Astrocyte of the spinal cord (primary cell): ENCODE data around the gene MAN1C1.
"Not testable (repeated sequence)": the region's sequence is repeated elsewhere in the genome, so short reads cannot be mapped to it uniquely, and the experiment has no call there.

Experiments
- DNase-seq: peaks from one replicate; pipeline ENCODE4 v3.0.0; 2011; ENCODE audit warnings: low read depth, low spot score
- H3K4me3 ChIP-seq: 2 replicates; pipeline ENCODE4 v1.5.1; 2011; ENCODE audit warnings: low read depth, mild to moderate bottlenecking, low read length, moderate library complexity
- in situ Hi-C: cut with HindIII; loops from 2 replicates; pipeline ENCODE4 v1.10.0; 2017; ENCODE audit warnings: low sequenced_read_pairs
- TF ChIP-seq, protein P1 (sequence below): IDR thresholded peaks from 2 replicates; pipeline ENCODE4 v1.5.1; 2012; ENCODE audit warnings: low read depth, mild to moderate bottlenecking, low read length, inconsistent platforms

Gene MAN1C1

DNA sequence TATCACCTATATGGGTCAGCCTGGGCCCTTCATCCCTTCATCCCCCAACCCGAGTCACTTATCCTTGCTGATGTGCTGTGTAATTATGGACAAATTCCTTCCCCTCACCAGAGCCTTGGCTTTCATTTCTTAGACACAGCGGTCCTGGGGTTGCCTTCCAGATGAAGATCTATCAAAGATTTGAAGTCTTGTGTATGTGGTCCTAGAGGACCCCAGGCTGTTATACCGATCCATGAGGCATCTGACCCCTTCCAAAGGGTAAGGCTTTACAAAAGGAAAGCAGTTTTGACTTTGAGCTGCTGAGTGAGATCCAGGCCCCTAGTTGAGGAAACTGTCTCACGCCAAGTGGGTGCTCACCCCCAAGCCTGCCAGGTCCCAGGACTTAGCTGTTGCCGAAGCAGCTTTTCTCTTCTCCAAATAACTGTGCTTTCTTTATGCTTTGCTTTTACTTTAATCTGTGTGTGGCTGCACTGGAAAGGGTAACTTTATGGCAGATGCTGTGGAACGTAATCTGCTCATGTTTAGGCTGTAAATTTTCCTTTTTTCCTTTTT lies 37.6 kb downstream of the MAN1C1 start:
- DNase-seq, result no peak
- in situ Hi-C loops, result no loop called here
- H3K4me3 ChIP-seq, result no peak overlapping the region
- TF ChIP-seq, protein P1, sequence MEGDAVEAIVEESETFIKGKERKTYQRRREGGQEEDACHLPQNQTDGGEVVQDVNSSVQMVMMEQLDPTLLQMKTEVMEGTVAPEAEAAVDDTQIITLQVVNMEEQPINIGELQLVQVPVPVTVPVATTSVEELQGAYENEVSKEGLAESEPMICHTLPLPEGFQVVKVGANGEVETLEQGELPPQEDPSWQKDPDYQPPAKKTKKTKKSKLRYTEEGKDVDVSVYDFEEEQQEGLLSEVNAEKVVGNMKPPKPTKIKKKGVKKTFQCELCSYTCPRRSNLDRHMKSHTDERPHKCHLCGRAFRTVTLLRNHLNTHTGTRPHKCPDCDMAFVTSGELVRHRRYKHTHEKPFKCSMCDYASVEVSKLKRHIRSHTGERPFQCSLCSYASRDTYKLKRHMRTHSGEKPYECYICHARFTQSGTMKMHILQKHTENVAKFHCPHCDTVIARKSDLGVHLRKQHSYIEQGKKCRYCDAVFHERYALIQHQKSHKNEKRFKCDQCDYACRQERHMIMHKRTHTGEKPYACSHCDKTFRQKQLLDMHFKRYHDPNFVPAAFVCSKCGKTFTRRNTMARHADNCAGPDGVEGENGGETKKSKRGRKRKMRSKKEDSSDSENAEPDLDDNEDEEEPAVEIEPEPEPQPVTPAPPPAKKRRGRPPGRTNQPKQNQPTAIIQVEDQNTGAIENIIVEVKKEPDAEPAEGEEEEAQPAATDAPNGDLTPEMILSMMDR, result no peak

DNA sequence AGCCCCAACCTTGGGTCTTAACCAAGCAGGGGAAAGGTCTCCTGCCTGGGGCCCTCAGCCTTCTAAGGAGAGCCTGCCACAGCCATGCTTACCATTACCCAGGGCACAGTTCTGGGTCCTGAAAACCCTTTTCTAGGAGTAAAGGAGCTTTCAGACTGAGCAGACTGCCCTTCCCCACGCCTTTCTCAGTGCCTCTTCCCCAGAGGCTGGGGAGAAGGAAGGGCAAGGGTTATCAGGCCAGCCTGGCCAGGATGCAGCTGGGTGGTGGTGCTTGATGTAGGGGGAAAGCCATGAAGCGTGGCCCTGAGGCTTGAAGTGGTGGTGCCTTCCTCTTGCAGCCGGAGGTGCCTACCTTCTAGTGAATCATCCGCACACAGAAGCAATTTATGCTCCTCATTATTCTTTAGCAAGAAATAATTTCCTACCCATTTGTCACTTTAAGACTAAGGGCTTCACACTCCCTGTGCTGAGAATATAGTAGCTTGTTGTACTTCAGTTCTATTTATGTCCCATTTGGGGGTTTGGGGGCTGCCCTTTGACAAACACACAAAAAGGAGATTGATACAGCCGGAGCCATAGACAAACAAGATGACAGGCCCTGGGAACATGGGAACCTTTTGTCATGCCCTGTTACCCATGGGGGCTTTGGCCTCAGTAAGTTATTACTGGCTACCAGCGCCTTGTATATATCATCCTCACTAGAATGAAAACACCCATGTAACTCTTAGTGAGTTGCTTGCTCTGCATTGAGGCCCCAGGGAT lies 40.7 kb downstream of the MAN1C1 start:
- TF ChIP-seq, protein P1, result no peak
- no peak for DNase-seq
- in situ Hi-C loops, result no loop called here
- no peak overlapping the region for H3K4me3 ChIP-seq

DNA sequence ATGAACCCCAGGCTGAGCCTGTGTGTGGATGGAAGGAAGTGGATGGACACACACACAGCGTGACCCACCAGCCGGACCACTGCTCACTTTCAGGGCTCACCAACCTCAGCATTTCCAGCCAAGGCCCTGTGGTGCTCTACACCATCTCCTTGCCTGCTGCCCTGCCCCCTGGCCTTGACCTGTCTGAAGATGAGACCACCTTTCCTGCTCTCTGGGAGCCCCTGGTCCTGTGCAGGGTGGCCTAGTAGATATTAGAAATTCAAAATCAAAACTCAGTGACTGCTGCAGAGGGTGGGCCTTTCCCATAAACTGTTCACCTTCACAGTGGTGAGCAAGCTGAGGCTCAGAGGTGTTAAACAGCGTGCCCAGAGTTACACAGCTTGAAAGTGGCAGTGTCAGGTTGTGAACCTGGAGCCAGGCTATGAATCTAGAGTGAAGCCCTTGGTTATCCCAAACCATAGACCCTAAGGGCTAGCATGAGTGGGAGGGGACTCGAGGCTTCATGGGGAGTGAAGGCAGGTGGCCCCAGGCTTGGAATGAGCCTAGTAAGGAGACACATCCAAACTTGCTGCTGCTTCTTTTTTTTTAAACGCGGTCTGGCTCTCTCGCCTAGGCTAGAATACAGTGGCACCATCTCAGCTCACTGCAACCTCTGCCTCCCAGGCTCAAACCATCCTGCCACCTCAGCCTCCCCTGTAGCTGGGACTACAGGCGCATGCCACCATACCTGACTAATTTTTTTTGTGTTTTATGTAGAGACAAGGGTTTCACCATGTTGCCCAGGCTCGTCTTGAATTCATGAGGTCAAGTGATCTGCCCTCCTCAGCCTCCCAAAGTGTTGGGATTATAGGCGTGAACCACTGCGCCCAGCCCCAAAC lies 41.5 kb downstream of the MAN1C1 start:
- TF ChIP-seq, protein P1, result no peak
- H3K4me3 ChIP-seq, result no peak overlapping the region
- in situ Hi-C loops, result no loop called here
- no peak for DNase-seq

DNA sequence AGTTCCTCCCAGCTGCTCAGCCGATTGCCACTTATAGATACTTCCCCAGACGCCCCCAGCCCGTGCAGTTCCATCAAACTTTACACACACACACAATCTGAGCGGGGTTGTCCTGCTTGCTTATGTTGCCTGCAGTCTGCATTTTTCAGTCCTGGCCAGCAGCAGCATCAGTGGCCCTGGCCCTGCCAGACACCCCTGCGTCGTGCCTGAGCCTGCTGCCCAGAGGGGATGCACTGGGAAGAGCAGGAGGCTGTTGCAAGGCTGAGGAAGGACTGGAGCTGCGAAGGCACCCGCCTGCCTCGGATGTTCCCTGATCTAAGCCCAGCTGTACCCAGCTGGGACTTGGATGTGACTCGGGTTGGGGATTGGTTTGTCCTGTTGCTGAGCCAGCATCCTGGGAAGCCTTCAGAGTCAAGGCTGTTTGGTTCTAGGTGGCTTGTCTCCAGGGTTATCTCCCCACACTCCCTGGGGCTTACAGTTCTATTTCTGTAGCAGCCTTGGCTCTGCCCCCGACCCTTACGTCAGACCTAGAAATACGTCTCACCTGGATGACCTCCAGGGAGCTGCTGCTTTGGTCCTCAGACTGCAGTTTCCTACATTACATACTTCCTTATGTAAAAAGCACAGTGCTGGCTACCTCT lies 42.3 kb downstream of the MAN1C1 start:
- DNase-seq, result no peak
- H3K4me3 ChIP-seq, result no peak overlapping the region
- in situ Hi-C loops, result no loop called here
- TF ChIP-seq, protein P1, result no peak

DNA sequence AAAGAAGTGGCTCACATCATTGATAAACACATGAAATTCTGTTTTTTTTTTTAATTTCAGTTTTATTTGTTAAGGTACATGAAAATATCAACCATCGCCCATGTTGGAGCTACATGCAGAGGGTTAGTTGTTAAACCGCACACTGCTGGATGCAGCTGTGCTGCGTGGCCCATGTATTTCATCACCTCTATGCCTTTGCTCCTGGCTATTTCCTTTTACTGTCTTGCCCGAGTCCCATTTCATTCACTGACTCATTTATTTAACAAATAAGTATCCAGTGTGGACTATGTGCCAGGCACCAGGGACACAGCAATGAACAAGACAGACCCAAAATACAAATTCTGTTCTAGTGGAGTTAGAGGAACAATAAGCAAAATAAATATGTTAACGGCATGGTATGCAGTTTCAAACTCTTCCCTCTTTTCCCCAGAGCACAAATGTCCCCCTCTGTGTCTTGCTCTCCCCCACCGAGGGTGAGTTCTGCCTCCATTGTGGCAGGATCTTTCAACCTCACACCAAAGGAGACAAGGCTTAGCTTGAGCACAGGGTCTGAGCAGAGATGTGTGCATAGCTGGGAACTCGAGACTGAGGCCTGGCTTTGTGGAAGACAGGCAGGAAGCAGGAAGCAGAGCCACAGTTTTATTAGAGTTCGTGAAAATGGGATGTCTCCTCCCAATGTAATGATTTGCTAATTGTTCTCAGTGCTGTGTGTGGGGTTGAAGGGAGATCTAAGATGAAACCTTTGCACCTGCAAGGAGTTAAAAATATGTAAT lies 44.6 kb downstream of the MAN1C1 start:
- in situ Hi-C loops, result no loop called here
- H3K4me3 ChIP-seq, result no peak overlapping the region
- TF ChIP-seq, protein P1, result no peak
- DNase-seq, result no peak

DNA sequence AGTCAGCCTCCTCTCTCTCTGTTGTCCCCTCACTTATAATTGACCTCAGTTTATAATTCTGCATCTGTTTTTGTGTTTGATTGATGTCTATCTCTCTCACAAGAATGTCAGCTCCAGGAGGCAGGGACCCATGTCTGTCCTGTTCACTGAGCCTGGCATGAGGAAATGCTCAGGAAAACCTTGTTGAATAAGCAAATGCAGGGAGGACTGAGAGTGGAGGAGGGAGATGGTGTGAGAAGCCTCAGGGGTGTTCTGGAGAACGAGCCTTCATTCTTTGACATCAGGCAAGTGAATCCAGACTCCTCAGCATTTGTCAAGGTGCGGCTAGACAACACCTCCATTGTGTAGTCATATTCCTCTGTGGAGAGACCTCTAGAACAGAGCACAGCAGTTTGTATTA lies 45.5 kb downstream of the MAN1C1 start:
- TF ChIP-seq, protein P1, result no peak

DNA sequence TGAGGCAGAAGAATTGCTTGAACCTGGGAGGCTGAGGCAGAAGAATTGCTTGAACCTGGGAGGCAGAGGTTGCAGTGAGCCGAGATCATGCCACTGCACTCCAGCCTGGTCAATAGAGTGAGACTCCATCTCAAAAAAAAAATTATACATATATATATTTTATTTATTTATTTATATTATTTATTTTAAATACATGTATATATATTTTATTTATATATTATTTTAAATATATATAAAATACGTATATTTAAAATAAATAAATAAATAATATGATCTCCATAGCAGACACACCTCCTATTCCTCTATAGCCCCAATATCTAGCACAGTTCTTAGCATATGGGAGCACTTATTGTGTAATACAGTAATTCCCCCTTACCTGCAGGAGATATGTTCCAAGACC lies 46.4 kb downstream of the MAN1C1 start:
- H3K4me3 ChIP-seq, in situ Hi-C loops, DNase-seq: not testable (repeated sequence)

More for the DNA sequence above, 45.5 kb downstream of the MAN1C1 start:
- no peak overlapping the region for H3K4me3 ChIP-seq
- no peak for DNase-seq
- in situ Hi-C loops, result no loop called here
